H1 (cell line): ENCODE data around the gene SLC8A3. TPM values are rescaled to one million over a fixed set of nuclear protein-coding genes. Genes with fewer than 3 reads are reported as not detected.

Experiments used
- CTCF ChIA-PET: fragments of 300-600 bp; sonication (Branson Sonifier 250); formaldehyde crosslinking; loops from one replicate; lab custom pipeline; 2021; ENCODE audit not compliant: partially characterized antibody; lab: Charles Lee
- POLR2A ChIA-PET: fragments of 300-600 bp; sonication (Branson Sonifier 250); formaldehyde crosslinking; loops from one replicate; lab custom pipeline; 2021; ENCODE audit warnings: inconsistent platforms; ENCODE audit not compliant: partially characterized antibody; lab: Charles Lee
- DNase-seq, 2 experiments: peaks; one replicate each; pipeline versions ENCODE4 v3.0.0 to v3.0.0-alpha.2; 2010 to 2022; ENCODE audit warnings: low spot score in 2 of 2, low read depth in 1 of 2, mixed read lengths in 1 of 2
- FAIRE-seq: peaks from 2 replicates; lab custom pipeline; 2011; peaks lifted over from hg19 to GRCh38; lab: Jason Lieb, UNC
- H2AFZ ChIP-seq: 2 replicates; pipeline ENCODE4 v1.8.1; 2012; ENCODE audit warnings: low read length, inconsistent platforms
- H2AK5ac ChIP-seq: 2 replicates; pipeline ENCODE4 v1.6.1; 2013; ENCODE audit warnings: low read depth, low read length
- H2BK120ac ChIP-seq: replicated peaks from 2 replicates; pipeline ENCODE3; 2013; ENCODE audit warnings: low read depth, low read length, inconsistent platforms
- H2BK12ac ChIP-seq: 2 replicates; pipeline ENCODE4 v1.6.1; 2013; ENCODE audit warnings: low read depth, low read length
- H2BK15ac ChIP-seq: 2 replicates; pipeline ENCODE4 v1.6.1; 2013; ENCODE audit warnings: low read length
- H2BK20ac ChIP-seq: 2 replicates; pipeline ENCODE4 v1.6.1; 2013; ENCODE audit warnings: low read length
- H2BK5ac ChIP-seq: 2 replicates; pipeline ENCODE4 v1.6.1; 2013; ENCODE audit warnings: low read depth, low read length
- H3K14ac ChIP-seq: 2 replicates; pipeline ENCODE4 v1.6.1; 2013; ENCODE audit warnings: inconsistent platforms; ENCODE audit not compliant: insufficient read length
- H3K18ac ChIP-seq: 2 replicates; pipeline ENCODE4 v1.6.1; 2013; ENCODE audit warnings: low read length; ENCODE audit errors: extremely low read depth
- H3K23ac ChIP-seq: 2 replicates; pipeline ENCODE4 v1.6.1; 2013; ENCODE audit warnings: inconsistent platforms; ENCODE audit not compliant: insufficient read length
- H3K23me2 ChIP-seq: 2 replicates; pipeline ENCODE4 v1.6.1; 2013; ENCODE audit warnings: low read depth, low read length
- H3K27ac ChIP-seq: 2 replicates; pipeline ENCODE4 v1.6.1; 2011; ENCODE audit warnings: low read depth, low read length, inconsistent platforms
- H3K27me3 ChIP-seq, 4 experiments: replicated peaks in 1 of 4; 1 replicate in 1 of 4; 2 replicates in 3 of 4; pipeline versions ENCODE4 v1.6.1 to v1.8.1; 2011 to 2013; ENCODE audit warnings: low read length in 3 of 4, mild to moderate bottlenecking in 3 of 4, inconsistent platforms in 2 of 4, mixed read lengths in 2 of 4, moderate library complexity in 1 of 4; ENCODE audit not compliant: control insufficient read depth in 3 of 4, insufficient read depth in 3 of 4; ENCODE audit errors: extremely low read depth in 1 of 4
- H3K36me3 ChIP-seq, 4 experiments: 2 replicates each; pipeline versions ENCODE4 v1.6.1 to v1.8.1; 2011 to 2013; ENCODE audit warnings: mild to moderate bottlenecking in 4 of 4, low read length in 3 of 4, moderate library complexity in 2 of 4, control low read depth in 1 of 4, inconsistent platforms in 1 of 4; ENCODE audit not compliant: insufficient read depth in 4 of 4, control insufficient read depth in 2 of 4
- H3K4ac ChIP-seq: replicated peaks from 2 replicates; pipeline ENCODE3; 2013; ENCODE audit warnings: low read length, low read depth, mixed read lengths, inconsistent platforms; ENCODE audit not compliant: insufficient read length
- H3K4me1 ChIP-seq, 4 experiments: replicated peaks in 1 of 4; 1 replicate in 1 of 4; 2 replicates in 3 of 4; pipeline versions ENCODE4 v1.6.1 to v1.8.1; 2011 to 2013; ENCODE audit warnings: low read length in 3 of 4, inconsistent platforms in 2 of 4, mixed read lengths in 1 of 4; ENCODE audit not compliant: insufficient read depth in 4 of 4, control insufficient read depth in 3 of 4
- H3K4me2 ChIP-seq, 2 experiments: 2 replicates each; pipeline versions ENCODE4 v1.6.1 to v1.8.1; 2011 to 2013; ENCODE audit warnings: low read depth in 2 of 2, low read length in 2 of 2, control low read depth in 1 of 2, inconsistent platforms in 1 of 2, mild to moderate bottlenecking in 1 of 2; ENCODE audit not compliant: insufficient read depth in 1 of 2
- H3K4me3 ChIP-seq, 4 experiments: fragments of 200-600, 300-600 bp in 1 of 4; sonication (generic), shearing (Covaris generic), sonication (Bioruptor Twin) in 1 of 4; 2 replicates each; pipeline versions ENCODE4 v1.5.1 to v1.8.1; 2011 to 2016; ENCODE audit warnings: low read length in 4 of 4, low read depth in 3 of 4, control low read depth in 2 of 4, inconsistent platforms in 2 of 4, mild to moderate bottlenecking in 2 of 4, mixed read lengths in 1 of 4, moderate library complexity in 1 of 4; ENCODE audit not compliant: insufficient read depth in 2 of 4; ENCODE audit errors: extremely low read depth in 1 of 4
- H3K56ac ChIP-seq: replicated peaks from 2 replicates; pipeline ENCODE3; 2013; ENCODE audit warnings: low read depth, mild to moderate bottlenecking, mixed read lengths, low read length, inconsistent platforms; ENCODE audit not compliant: insufficient read length
- H3K79me1 ChIP-seq: 2 replicates; pipeline ENCODE4 v1.6.1; 2013; ENCODE audit warnings: low read depth, low read length, control low read depth
- H3K79me2 ChIP-seq, 2 experiments: 2 replicates each; pipeline versions ENCODE4 v1.6.1 to v1.8.1; 2012 to 2013; ENCODE audit warnings: low read length in 2 of 2, mild to moderate bottlenecking in 2 of 2, inconsistent platforms in 1 of 2; ENCODE audit not compliant: insufficient read depth in 2 of 2, control insufficient read depth in 1 of 2
- H3K9ac ChIP-seq, 4 experiments: replicated peaks in 1 of 4; 1 replicate in 1 of 4; 2 replicates in 3 of 4; pipeline versions ENCODE4 v1.6.1 to v1.8.1; 2011 to 2013; ENCODE audit warnings: low read depth in 3 of 4, low read length in 3 of 4, control low read depth in 2 of 4, mild to moderate bottlenecking in 2 of 4, moderate library complexity in 2 of 4, inconsistent platforms in 1 of 4; ENCODE audit errors: extremely low read depth in 1 of 4
- H3K9me3 ChIP-seq, 2 experiments: 2 replicates each; pipeline versions ENCODE4 v1.6.1 to v1.8.1; 2012 to 2013; ENCODE audit warnings: mild to moderate bottlenecking in 2 of 2, moderate library complexity in 2 of 2, control low read depth in 1 of 2, inconsistent platforms in 1 of 2, low read depth in 1 of 2, low read length in 1 of 2, mixed read lengths in 1 of 2; ENCODE audit not compliant: insufficient read depth in 2 of 2
- H4K20me1 ChIP-seq, 2 experiments: replicated peaks in 1 of 2; 2 replicates each; pipeline versions ENCODE3 to v1.8.1; 2011 to 2013; ENCODE audit warnings: inconsistent platforms in 2 of 2, low read length in 2 of 2, mild to moderate bottlenecking in 1 of 2; ENCODE audit not compliant: insufficient read depth in 2 of 2, control insufficient read depth in 1 of 2
- H4K5ac ChIP-seq: 2 replicates; pipeline ENCODE4 v1.6.1; 2013; ENCODE audit warnings: low read length, low read depth, mixed read lengths, inconsistent platforms; ENCODE audit not compliant: insufficient read length
- H4K8ac ChIP-seq: 2 replicates; pipeline ENCODE4 v1.8.0; 2013; ENCODE audit warnings: mild to moderate bottlenecking, moderate library complexity, low read length, inconsistent platforms; ENCODE audit not compliant: insufficient read depth; ENCODE audit errors: extremely low read depth
- H4K91ac ChIP-seq: replicated peaks from 2 replicates; pipeline ENCODE3; 2013; ENCODE audit warnings: low read length, mixed read lengths, inconsistent platforms; ENCODE audit not compliant: insufficient read length
- ASH2L ChIP-seq: fragments of 200-600, 300-600 bp; sonication (generic); IDR thresholded peaks from one replicate; pipeline ENCODE4 v1.7.1; 2017; ENCODE audit warnings: low read length
- BACH1 ChIP-seq: IDR thresholded peaks from 2 replicates; pipeline ENCODE4 v1.6.1; 2012; ENCODE audit warnings: low read length, improper control_type of control experiment
- CBX8 ChIP-seq: fragments of 300-800, 300-1000 bp; sonication (generic); IDR thresholded peaks from 2 replicates; pipeline ENCODE4 v1.7.1; 2016; ENCODE audit warnings: low read depth, low read length, borderline replicate concordance
- EGR1 ChIP-seq: IDR thresholded peaks from 2 replicates; pipeline ENCODE4 v1.6.1; 2011; ENCODE audit warnings: low read depth, low read length, borderline replicate concordance
- EP300 ChIP-seq, 2 experiments: IDR thresholded peaks; 1 replicate in 1 of 2; 2 replicates in 1 of 2; pipeline ENCODE4 v1.6.1; 2011 to 2012; ENCODE audit warnings: low read depth in 2 of 2, low read length in 2 of 2, mild to moderate bottlenecking in 2 of 2, borderline replicate concordance in 1 of 2, inconsistent platforms in 1 of 2, moderate library complexity in 1 of 2
- JUN ChIP-seq: IDR thresholded peaks from 2 replicates; pipeline ENCODE4 v1.6.1; 2011; ENCODE audit warnings: low read depth, mild to moderate bottlenecking, improper control_type of control experiment, low read length
- JUND ChIP-seq: IDR thresholded peaks from 2 replicates; pipeline ENCODE4 v1.6.1; 2011; ENCODE audit warnings: mild to moderate bottlenecking, improper control_type of control experiment, low read length
- KDM1A ChIP-seq: fragments of 200-600, 300-600 bp; sonication (generic); IDR thresholded peaks from 2 replicates; pipeline ENCODE4 v1.7.1; 2016; ENCODE audit warnings: mild to moderate bottlenecking, low read length, borderline replicate concordance
- KDM4A ChIP-seq: IDR thresholded peaks from one replicate; pipeline ENCODE4 v1.7.1; 2012; ENCODE audit warnings: low read depth, mild to moderate bottlenecking, moderate library complexity, low read length, inconsistent platforms; ENCODE audit not compliant: severe bottlenecking
- RBBP5 ChIP-seq: IDR thresholded peaks from 2 replicates; pipeline ENCODE4 v1.7.1; 2012; ENCODE audit warnings: low read depth, mild to moderate bottlenecking, inconsistent platforms, low read length, moderate library complexity, borderline replicate concordance
- SIRT6 ChIP-seq: IDR thresholded peaks from one replicate; pipeline ENCODE4 v1.7.1; 2012; ENCODE audit warnings: low read length, inconsistent platforms
- SP2 ChIP-seq: IDR thresholded peaks from 2 replicates; pipeline ENCODE4 v1.6.1; 2012; ENCODE audit warnings: mild to moderate bottlenecking, low read length, inconsistent platforms
- SP4 ChIP-seq: IDR thresholded peaks from 2 replicates; pipeline ENCODE4 v1.6.1; 2012; ENCODE audit warnings: low read length, inconsistent platforms
- TAF1 ChIP-seq: IDR thresholded peaks from 2 replicates; pipeline ENCODE4 v1.6.1; 2011; ENCODE audit warnings: mild to moderate bottlenecking, low read depth, low read length
- TAF7 ChIP-seq: optimal IDR thresholded peaks from 2 replicates; pipeline ENCODE3; 2011; ENCODE audit warnings: low read depth, mild to moderate bottlenecking, inconsistent platforms, low read length, moderate library complexity, borderline replicate concordance
- ZNF274 ChIP-seq: IDR thresholded peaks from 2 replicates; pipeline ENCODE4 v1.7.0; 2012; ENCODE audit warnings: low read length, borderline replicate concordance; ENCODE audit errors: extremely low read depth
- WGBS, 2 experiments: shearing (Covaris generic) in 1 of 2; methylation state at CpG; one replicate each; pipeline versions ENCODE4 v1.1.6 to v1.1.7; 2013 to 2015; ENCODE audit warnings: low lambda C conversion rate in 2 of 2, mixed read lengths in 2 of 2, inconsistent platforms in 1 of 2, low coverage in 1 of 2, missing lambda C conversion rate in 1 of 2; ENCODE audit not compliant: insufficient replicate concordance in 2 of 2, insufficient coverage in 1 of 2, insufficient read length in 1 of 2; ENCODE audit errors: extremely low coverage in 1 of 2, missing lambda C conversion rate in 1 of 2; 5-methylcytosine and 5-hydroxymethylcytosine counted together
- polyA plus RNA-seq, 7 experiments: library from polyadenylated mRNA; depleted of rRNA in 3 of 7; stranded (reverse) in 5 of 7; unstranded in 2 of 7; fragments of >200 nt in 5 of 7; fragments of 200-250 nt in 2 of 7; gene quantifications; 1 replicate in 5 of 7; 2 replicates in 1 of 7; 4 replicates in 1 of 7; pipeline versions ENCODE4 v1.2.1 to v1.2.3, GENCODE V29; 2011 to 2013; ENCODE audit warnings: missing spikeins in 2 of 7, mixed read lengths in 2 of 7
- total RNA-seq: library from RNA; stranded (reverse); fragmentation: NEBNext Ultra II Directional; extraction: Animal tissue kit (Norgen Biotek cat#: 25700); gene quantifications from 2 replicates; pipeline ENCODE4 v1.2.1, GENCODE V29; 2021

Gene SLC8A3
- total and polyA plus RNA-seq, 2 of the 8 experiments (the other 6 are each of a cell fraction or from before 2014, with no cell fraction given) = 0.38 to 1.1 TPM

GRCh38 chr14:70094631-70095030 lies 94.1 kb downstream of the SLC8A3 start:
- ChIA-PET CTCF (interaction anchor here (0.6 to 8.5 kb wide), 11 partner anchors 8 to 222 kb away, joined by 3 to 44 read pairs (median 4); no protein-coding TSS in a partner anchor), POLR2A (interaction anchor here (0.6 kb wide), 1 partner anchor 93 kb away, joined by 4 read pairs; no protein-coding TSS in a partner anchor)
- no peak overlapping the region for H3K4ac ChIP-seq
- H2BK20ac ChIP-seq = no peak overlapping the region
- no peaks in the 10 kb centered on the region for H3K27me3 ChIP-seq
- H2BK15ac ChIP-seq = no peak overlapping the region
- H2AFZ ChIP-seq = no peak overlapping the region
- no peak for DNase-seq
- no peak overlapping the region for H4K8ac ChIP-seq
- H4K5ac ChIP-seq = no peak overlapping the region
- no peak overlapping the region for H4K91ac ChIP-seq
- no peak overlapping the region for H3K4me2 ChIP-seq
- H3K9ac ChIP-seq = no peak overlapping the region
- no peaks in the 10 kb centered on the region for H3K79me1 ChIP-seq
- H4K20me1 ChIP-seq = no peaks in the 10 kb centered on the region
- no peak overlapping the region for H3K23ac ChIP-seq
- H3K79me2 ChIP-seq = no peaks in the 10 kb centered on the region
- H3K56ac ChIP-seq = no peak overlapping the region
- no peak overlapping the region for H2BK120ac ChIP-seq
- no peak overlapping the region for H3K4me3 ChIP-seq
- peaks cover 0 to 7% (median under 1%) of the 10 kb centered on the region in 4 experiments; a peak in 2 of 7 replicates for H3K4me1 ChIP-seq
- no peak for FAIRE-seq
- H3K23me2 ChIP-seq = no peaks in the 10 kb centered on the region
- no peak overlapping the region for H3K18ac ChIP-seq
- H3K9me3 ChIP-seq = no peaks in the 10 kb centered on the region
- 90% methylated on average over 1 of the region's 1 CpG; no CpG with 5 or more reads in 1 of the 2 experiments for WGBS, 2 experiments
- no peak overlapping the region for H2BK12ac ChIP-seq
- no peak overlapping the region for H2AK5ac ChIP-seq
- no peak overlapping the region for H3K14ac ChIP-seq
- H2BK5ac ChIP-seq = no peak overlapping the region
- H3K36me3 ChIP-seq = no peaks in the 10 kb centered on the region
- no peak overlapping the region for H3K27ac ChIP-seq
- TF ChIP-seq SP4 (no peak), KDM4A (no peak), SIRT6 (no peak), JUND (no peak), EGR1 (no peak), TAF7 (no peak), CBX8 (no peak), ASH2L (no peak), KDM1A (no peak), EP300 (IDR thresholded peaks at IDR 0.05; ENCODE audit: borderline replicate concordance in 1 of 2, low read depth in 2 of 2, low read length in 2 of 2) (no peak), JUN (no peak), RBBP5 (no peak), SP2 (no peak), ZNF274 (no peak), TAF1 (no peak), BACH1 (no peak)
